Measurements from ENCODE around the gene FBXL17.
"Not testable (repeated sequence)": the region's sequence is repeated elsewhere in the genome, so short reads cannot be mapped to it uniquely, and the experiment has no call there.

The FBXL17 gene

DNA sequence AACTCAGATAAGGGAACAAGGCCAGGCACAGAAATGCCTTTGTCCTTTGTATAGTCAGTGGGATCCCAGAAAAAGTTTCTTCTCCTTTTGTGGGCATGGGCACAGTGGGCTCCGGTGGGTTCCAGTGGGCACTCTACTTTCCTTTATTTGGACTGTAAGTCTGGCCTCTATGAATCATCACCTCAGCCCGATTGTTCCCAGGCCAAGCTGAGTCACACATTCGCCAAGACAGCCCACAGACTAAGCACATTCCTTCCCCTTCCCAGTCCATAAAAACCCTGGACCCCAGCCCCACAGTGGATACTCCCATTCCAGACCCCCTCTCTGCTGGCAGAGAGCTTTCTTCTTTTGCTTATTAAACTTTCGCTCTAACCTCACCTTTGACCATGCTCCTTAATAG, 165.0 kb downstream of the FBXL17 start:
- Mint-ChIP-seq H3K4me3 (no peak overlapping the region), H3K27ac (no peak overlapping the region), H3K27me3 (ENCODE audit: low read depth) (no peaks in the 10 kb centered on the region), H3K4me1 (ENCODE audit: low read depth) (no peaks in the 10 kb centered on the region), H3K9me3 (peaks cover 19% of the 10 kb centered on the region), H3K36me3 (ENCODE audit: low read depth) (no peaks in the 10 kb centered on the region)

DNA sequence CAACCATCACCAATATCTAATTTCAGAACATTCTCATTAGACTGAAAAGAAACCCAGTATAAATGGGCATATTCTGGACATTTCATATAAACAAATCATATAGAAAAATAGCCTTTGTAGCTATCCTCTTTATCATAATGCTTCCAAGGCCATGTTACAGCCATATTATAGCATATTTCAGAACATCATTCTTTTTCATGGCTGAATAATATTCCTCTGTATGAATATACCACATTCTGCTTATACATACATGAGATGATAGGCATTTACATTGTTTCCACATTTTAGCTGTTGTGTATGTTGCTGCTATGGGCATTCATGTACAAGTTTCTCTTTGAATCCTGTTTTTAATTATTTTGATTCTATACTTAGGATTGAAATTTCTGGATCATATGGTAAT, 167.0 kb downstream of the FBXL17 start:
- no peaks in the 10 kb centered on the region for H3K36me3 Mint-ChIP-seq (ENCODE audit: low read depth)

DNA sequence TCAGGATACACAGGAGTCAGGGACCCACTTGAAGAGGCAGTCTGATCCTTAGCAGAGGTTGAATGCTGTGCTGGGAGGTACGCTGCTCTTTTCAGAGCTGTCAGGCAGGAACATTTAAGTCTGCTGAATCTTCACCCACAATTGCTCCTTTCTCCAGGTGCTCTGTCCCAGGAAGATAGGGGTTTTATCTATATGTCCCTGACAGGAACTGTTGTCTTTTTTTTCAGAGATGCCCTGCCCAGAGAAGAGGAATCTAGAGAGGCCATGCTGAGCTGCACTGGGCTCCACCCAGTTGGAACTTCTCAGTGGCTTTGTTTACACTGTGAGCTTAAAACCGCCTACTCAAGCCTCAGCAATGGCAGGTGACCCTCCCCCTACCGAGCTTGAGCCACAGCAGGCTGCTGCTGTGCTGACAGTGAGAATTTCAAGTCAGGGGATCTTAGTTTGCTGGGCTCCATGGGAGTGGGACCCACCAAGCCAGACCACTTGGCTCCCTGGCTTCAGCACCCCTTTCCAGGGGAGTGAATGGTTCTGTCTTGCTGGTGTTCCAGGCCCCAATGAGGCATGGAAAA, 169.0 kb downstream of the FBXL17 start:
- Mint-ChIP-seq H3K36me3 (ENCODE audit: low read depth) (no peaks in the 10 kb centered on the region), H3K9me3 (peaks cover 12% of the 10 kb centered on the region), H3K27ac (no peak overlapping the region), H3K27me3 (ENCODE audit: low read depth) (no peaks in the 10 kb centered on the region), H3K4me1 (ENCODE audit: low read depth) (no peaks in the 10 kb centered on the region), H3K4me3 (no peak overlapping the region)

More for the DNA sequence above, 167.0 kb downstream of the FBXL17 start:
- H3K27me3 Mint-ChIP-seq (ENCODE audit: low read depth), result no peaks in the 10 kb centered on the region
- H3K4me3 Mint-ChIP-seq, result no peak overlapping the region
- no peak overlapping the region for H3K27ac Mint-ChIP-seq
- peaks cover 19% of the 10 kb centered on the region for H3K9me3 Mint-ChIP-seq
- no peaks in the 10 kb centered on the region for H3K4me1 Mint-ChIP-seq (ENCODE audit: low read depth)

DNA sequence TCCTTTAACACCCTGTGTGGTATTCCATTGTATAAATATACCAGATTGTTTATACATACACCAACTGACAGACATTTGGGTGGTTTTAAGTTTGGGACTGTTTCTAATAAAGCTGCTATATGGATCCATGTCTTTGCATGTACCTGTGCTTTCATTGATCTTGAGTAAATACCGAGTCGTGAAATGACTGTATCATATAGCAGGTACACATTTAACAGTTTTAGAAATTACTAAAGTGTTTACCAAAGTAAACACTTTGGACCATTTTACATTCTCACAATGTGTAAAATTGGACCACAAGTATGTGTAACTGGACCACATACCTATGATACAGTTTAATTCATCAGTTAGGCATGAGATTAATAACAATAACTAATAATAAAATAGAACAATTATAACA, 175.2 kb downstream of the FBXL17 start:
- Mint-ChIP-seq H3K27me3 (ENCODE audit: low read depth) (no peaks in the 10 kb centered on the region), H3K27ac (no peak overlapping the region), H3K36me3 (ENCODE audit: low read depth) (no peaks in the 10 kb centered on the region), H3K9me3 (no peaks in the 10 kb centered on the region), H3K4me1 (ENCODE audit: low read depth) (no peaks in the 10 kb centered on the region), H3K4me3 (no peak overlapping the region)

DNA sequence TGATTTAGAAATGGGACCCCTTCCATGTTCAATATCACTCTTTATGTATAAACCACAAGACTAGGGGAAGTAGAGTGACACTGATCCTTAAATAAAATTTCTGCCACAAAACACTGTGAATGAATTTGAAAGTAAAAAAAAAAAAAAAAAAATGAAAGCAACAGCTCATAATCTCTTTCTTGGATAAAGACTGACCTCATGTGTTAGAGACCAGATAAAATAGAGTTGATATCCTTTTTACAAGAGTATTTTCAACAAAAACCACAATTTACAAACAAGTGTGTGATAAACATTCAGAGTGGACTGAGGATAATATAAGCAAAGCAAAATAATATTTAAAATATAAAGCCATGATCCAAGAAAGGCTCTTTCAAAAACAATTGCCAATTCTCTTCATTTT, 180.2 kb downstream of the FBXL17 start:
- Mint-ChIP-seq H3K4me1 (ENCODE audit: low read depth) (no peaks in the 10 kb centered on the region), H3K27ac (no peak overlapping the region), H3K4me3 (no peak overlapping the region), H3K9me3 (no peaks in the 10 kb centered on the region), H3K27me3 (ENCODE audit: low read depth) (no peaks in the 10 kb centered on the region), H3K36me3 (ENCODE audit: low read depth) (no peaks in the 10 kb centered on the region)

DNA sequence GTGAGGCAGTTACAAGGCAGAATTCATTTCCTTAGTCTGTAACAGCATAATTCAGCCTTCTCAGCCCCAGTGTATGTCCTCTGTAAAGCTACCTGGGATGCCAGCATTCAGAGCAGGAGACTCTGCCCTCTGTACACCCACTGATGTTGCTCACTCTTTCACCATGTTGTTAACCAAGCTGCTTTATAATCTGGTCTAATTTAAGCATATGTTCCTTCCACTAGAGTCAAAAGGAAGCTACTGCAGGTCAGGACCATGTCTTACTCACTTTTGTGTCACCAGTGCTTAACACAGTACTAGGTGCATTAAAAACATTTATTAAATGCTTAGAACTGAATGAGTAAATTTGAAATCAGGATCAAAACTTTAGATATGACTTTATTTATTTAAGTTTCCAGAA, 185.6 kb downstream of the FBXL17 start:
- H3K36me3 Mint-ChIP-seq (ENCODE audit: low read depth), result no peaks in the 10 kb centered on the region
- no peaks in the 10 kb centered on the region for H3K27me3 Mint-ChIP-seq (ENCODE audit: low read depth)
- H3K4me1 Mint-ChIP-seq (ENCODE audit: low read depth), result no peaks in the 10 kb centered on the region
- H3K9me3 Mint-ChIP-seq, result no peaks in the 10 kb centered on the region
- no peak overlapping the region for H3K27ac Mint-ChIP-seq
- H3K4me3 Mint-ChIP-seq, result no peak overlapping the region

DNA sequence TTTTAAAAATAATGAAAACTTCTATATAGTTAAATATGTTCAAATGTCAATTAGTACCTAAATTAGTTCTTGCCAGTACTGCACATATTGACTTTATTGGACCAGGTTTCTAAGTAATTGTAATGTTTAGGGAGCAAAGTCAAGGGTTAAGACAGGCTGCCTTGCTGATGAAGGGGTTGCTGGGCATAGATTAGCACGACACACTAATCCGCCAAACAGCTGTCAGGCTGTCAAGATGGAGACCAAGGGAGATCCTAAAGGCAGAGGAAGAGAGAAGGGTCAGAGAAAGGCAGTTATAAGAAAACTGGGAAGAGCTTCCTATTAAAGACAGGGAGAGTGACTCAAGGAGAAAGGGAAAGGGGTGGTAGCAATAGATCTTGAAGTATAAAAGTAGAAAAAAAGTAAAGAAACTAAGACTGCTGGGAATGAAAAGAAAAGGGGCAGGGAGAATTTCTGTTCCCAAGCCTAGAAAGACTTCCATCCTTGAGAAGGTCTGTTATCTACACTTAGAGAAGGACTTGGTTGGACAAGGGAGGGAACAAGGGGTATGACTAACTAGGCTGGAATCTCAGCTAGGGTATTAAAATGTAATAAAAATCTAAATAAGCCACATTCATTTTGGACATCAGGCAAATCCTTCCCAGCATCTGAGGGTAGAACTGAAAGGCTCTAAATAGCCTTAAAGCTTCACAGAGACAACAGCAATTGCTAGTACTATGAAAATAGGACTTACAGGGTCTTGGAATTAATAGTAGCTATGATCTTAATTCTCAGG, 188.7 kb downstream of the FBXL17 start:
- Mint-ChIP-seq H3K27me3 (ENCODE audit: low read depth) (no peaks in the 10 kb centered on the region), H3K4me3 (no peak overlapping the region), H3K4me1 (ENCODE audit: low read depth) (no peaks in the 10 kb centered on the region), H3K9me3 (no peaks in the 10 kb centered on the region), H3K27ac (no peak overlapping the region), H3K36me3 (ENCODE audit: low read depth) (no peaks in the 10 kb centered on the region)

DNA sequence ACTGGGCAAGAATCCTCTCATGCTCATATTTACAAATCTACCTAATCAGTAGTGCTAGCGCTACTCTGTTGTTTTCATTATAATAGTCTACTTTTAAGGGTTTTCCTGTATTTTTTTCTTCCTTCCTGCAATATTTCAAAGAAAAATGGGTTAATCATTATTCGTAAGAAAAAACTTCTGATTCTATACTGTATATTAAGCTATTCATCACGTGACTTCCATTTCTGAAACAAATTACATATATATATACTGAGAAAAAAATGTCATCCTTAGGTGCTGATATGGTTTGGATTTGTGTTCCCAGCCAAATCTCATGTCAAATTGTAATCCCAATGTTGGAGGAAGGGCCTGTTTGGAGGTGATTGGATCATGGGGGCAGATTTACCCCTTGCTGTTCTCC, 197.0 kb downstream of the FBXL17 start:
- H3K36me3 Mint-ChIP-seq (ENCODE audit: low read depth), result no peaks in the 10 kb centered on the region
- no peaks in the 10 kb centered on the region for H3K4me1 Mint-ChIP-seq (ENCODE audit: low read depth)
- no peaks in the 10 kb centered on the region for H3K27me3 Mint-ChIP-seq (ENCODE audit: low read depth)
- H3K9me3 Mint-ChIP-seq, result no peaks in the 10 kb centered on the region
- no peak overlapping the region for H3K4me3 Mint-ChIP-seq
- H3K27ac Mint-ChIP-seq, result no peak overlapping the region

DNA sequence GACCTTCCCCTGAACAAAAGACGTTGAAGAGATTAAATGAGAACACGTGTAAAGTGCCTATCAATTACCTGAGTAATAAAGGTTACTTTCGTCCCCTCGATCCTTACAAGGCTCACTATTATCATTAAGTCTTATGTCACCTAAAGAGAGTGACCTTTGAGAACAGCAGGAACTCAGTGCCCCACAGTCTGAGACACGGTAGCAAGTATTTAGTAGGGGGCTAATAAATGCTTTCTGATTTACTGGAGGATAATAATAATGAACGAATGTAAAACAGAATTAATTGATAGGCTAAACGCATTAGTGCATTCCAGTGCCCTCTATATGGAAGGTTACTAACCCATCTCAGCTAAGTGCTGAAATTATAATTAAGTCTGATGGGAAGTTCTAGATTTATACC, 199.9 kb downstream of the FBXL17 start:
- no peak overlapping the region for H3K27ac Mint-ChIP-seq
- H3K4me3 Mint-ChIP-seq, result no peak overlapping the region
- no peaks in the 10 kb centered on the region for H3K9me3 Mint-ChIP-seq
- no peaks in the 10 kb centered on the region for H3K36me3 Mint-ChIP-seq (ENCODE audit: low read depth)
- no peaks in the 10 kb centered on the region for H3K4me1 Mint-ChIP-seq (ENCODE audit: low read depth)
- no peaks in the 10 kb centered on the region for H3K27me3 Mint-ChIP-seq (ENCODE audit: low read depth)

DNA sequence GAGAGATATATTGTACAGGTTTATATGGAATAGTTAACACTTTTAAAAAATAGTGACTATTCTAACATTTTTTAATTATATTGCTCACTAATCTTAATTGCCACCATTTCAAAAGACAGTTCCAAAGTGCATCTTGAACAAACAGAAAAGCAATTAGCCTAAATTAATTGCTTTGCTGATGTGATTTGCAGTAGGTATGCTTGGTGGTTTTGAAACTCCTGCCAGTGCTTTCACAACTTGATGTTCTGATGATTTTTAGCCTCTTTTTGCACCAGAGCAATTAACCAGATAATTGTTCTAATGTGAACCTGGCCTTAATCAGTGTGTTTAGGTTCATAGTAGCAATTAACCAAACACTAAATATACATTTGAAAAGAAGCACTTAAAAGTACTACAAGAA, 207.6 kb downstream of the FBXL17 start:
- H3K4me3 Mint-ChIP-seq, result no peak overlapping the region
- H3K9me3 Mint-ChIP-seq, result no peaks in the 10 kb centered on the region
- H3K27ac Mint-ChIP-seq, result no peak overlapping the region
- H3K4me1 Mint-ChIP-seq (ENCODE audit: low read depth), result no peaks in the 10 kb centered on the region
- H3K27me3 Mint-ChIP-seq (ENCODE audit: low read depth), result no peaks in the 10 kb centered on the region
- H3K36me3 Mint-ChIP-seq (ENCODE audit: low read depth), result no peaks in the 10 kb centered on the region

DNA sequence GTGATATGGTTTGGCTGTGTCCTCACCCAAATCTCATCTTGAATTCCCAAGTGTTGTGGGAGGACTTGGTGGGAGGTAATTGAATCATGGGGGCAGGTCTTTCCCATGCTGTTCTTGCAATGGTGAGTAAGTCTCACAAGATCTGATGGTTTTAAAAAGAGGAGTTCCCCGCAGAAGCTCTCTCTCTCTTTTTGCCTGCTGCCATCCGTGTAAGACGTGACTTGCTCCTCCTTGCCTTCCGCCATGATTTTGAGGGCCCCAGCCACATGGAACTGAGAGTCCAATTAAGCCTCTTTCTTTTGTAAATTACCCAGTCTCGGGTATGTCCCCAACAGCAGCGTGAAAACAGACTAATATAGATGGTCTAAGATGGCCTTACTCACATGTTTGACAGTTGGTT, 210.1 kb downstream of the FBXL17 start:
- H3K9me3 Mint-ChIP-seq, result no peaks in the 10 kb centered on the region
- H3K27me3 Mint-ChIP-seq (ENCODE audit: low read depth), result no peaks in the 10 kb centered on the region
- no peak overlapping the region for H3K27ac Mint-ChIP-seq
- no peaks in the 10 kb centered on the region for H3K36me3 Mint-ChIP-seq (ENCODE audit: low read depth)
- H3K4me3 Mint-ChIP-seq, result no peak overlapping the region
- no peaks in the 10 kb centered on the region for H3K4me1 Mint-ChIP-seq (ENCODE audit: low read depth)

DNA sequence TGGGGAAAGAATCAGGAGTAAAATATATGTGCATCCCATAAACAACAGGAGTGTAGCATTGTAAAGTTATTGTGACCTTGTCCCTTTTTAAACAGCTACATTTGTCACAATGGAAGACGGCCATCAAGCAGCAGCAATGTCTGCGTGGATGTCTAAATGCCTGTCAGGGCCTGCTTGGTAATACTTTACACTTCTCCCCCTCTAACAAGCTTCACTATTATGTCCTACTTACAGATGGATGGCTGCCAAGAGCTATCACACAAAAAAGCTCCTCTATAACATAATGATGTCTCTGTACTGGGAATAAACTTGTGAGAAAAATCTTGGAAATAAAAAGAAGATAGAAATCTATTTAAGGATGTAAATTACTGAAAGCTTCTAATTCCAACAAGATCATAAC, 213.0 kb downstream of the FBXL17 start:
- no peak overlapping the region for H3K4me3 Mint-ChIP-seq
- no peaks in the 10 kb centered on the region for H3K36me3 Mint-ChIP-seq (ENCODE audit: low read depth)
- H3K4me1 Mint-ChIP-seq (ENCODE audit: low read depth), result no peaks in the 10 kb centered on the region
- no peak overlapping the region for H3K27ac Mint-ChIP-seq
- H3K9me3 Mint-ChIP-seq, result no peaks in the 10 kb centered on the region
- no peaks in the 10 kb centered on the region for H3K27me3 Mint-ChIP-seq (ENCODE audit: low read depth)

DNA sequence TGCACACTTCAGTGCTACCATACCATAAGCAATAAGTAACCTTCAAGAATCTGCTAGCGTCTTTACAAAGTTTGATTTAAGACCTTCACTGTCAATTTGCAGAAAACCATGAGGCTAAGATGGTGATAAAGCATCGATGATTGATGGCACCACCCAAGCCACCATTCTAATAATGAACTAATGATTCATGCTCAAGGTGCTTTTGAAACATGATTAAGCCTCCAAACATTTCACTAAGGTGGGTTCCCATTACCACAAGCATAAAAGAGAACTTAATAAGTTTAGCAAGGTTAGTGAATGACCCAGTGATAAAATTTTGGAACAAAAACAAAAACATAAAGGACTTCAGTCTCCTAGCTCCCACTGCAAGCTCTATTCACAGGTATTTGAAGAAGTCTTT, 214.7 kb downstream of the FBXL17 start:
- Mint-ChIP-seq H3K27me3 (ENCODE audit: low read depth) (no peaks in the 10 kb centered on the region), H3K4me1 (ENCODE audit: low read depth) (no peaks in the 10 kb centered on the region), H3K27ac (no peak overlapping the region), H3K4me3 (no peak overlapping the region), H3K36me3 (ENCODE audit: low read depth) (no peaks in the 10 kb centered on the region), H3K9me3 (no peaks in the 10 kb centered on the region)

DNA sequence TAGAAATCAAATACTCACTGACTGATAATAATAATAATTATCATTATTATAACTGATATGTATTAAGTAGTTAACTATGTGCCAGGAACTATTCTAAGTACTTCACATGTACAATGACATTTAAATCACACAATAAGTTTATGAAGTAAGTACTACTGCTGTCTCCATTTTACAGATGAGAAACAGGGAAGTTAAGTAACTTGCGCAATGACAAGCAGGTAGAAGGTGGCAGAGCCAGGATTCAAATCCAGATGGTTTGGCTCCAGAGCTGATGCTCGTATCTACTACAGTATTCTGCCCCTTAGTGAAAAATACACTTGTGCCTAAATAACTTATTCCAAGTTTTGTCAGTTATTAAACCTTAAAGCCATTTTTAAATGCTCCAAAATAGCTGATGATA, 217.3 kb downstream of the FBXL17 start:
- Mint-ChIP-seq H3K4me3 (no peak overlapping the region), H3K27ac (no peak overlapping the region), H3K27me3 (ENCODE audit: low read depth) (no peaks in the 10 kb centered on the region), H3K36me3 (ENCODE audit: low read depth) (no peaks in the 10 kb centered on the region), H3K9me3 (no peaks in the 10 kb centered on the region), H3K4me1 (ENCODE audit: low read depth) (no peaks in the 10 kb centered on the region)

DNA sequence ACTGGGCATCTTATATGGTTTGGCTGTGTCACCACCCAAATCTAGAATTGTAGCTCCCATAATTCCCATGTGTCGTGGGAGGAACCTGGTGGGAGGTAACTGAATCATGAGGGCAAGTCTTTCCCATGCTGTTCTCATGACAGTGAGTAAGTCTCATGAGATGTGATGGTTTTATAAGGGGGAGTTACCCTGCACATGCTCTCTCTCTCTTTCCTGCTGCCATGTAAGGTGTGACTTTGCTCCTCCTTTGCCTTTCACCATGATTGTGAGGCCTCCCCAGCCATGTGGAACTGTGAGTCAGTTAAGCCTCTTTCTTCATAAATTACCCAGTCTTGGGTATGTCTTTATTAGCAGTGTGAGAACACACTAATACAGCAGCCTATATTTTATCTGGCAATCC, 229.0 kb downstream of the FBXL17 start:
- not testable (repeated sequence) for H3K4me1 Mint-ChIP-seq (ENCODE audit: low read depth); H3K36me3 Mint-ChIP-seq (ENCODE audit: low read depth); H3K4me3 Mint-ChIP-seq; H3K27ac Mint-ChIP-seq; H3K27me3 Mint-ChIP-seq (ENCODE audit: low read depth); H3K9me3 Mint-ChIP-seq

DNA sequence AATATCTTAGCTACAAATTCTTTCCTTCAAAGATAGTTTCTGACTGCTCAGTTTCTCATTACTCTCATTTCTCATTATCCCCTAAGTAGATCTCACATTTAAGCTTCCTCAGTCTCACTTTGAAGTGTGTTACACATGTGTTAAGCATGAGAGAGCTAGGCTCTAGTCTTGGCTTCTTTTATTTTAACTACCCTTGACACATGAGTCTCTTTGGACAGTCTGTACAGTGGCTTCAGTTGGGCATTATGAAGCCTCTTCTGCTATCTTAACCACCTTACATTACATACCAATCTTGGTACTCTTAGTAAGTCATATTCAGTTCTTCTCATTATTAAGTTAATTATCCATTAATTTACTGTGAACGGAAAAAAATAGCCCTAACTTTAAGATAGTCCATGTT, 232.5 kb downstream of the FBXL17 start:
- Mint-ChIP-seq H3K27ac (no peak overlapping the region), H3K4me1 (ENCODE audit: low read depth) (peaks cover 10% of the 10 kb centered on the region), H3K36me3 (ENCODE audit: low read depth) (no peaks in the 10 kb centered on the region)

More for the DNA sequence above, 232.5 kb downstream of the FBXL17 start:
- Mint-ChIP-seq H3K4me3 (no peak overlapping the region), H3K27me3 (ENCODE audit: low read depth) (no peaks in the 10 kb centered on the region), H3K9me3 (no peaks in the 10 kb centered on the region)

Data from T-helper 1 cell treated with Interleukin-12 subunit alpha and Interleukin-12 subunit beta and Interleukin-4 antibody, amounts not matched to agents 30 μg/mL and 1 μg/mL, for 36 hours (primary cell).